ENCODE results near the gene EPAS1. TPM values are rescaled to one million over a fixed set of nuclear protein-coding genes. Genes with fewer than 3 reads are reported as not detected.

The EPAS1 gene
- total and polyA plus RNA-seq, 9 of the 15 experiments (the other 6 are each of a cell fraction or from before 2014, with no cell fraction given), result 0.25 to 11.2 (median 4.1) TPM

- no peak for TF ChIP-seq RBM34 (IDR thresholded peaks at IDR 0.05; ENCODE audit: borderline replicate concordance, insufficient read depth, low read length)
- TF ChIP-seq ZNF318 (IDR thresholded peaks at IDR 0.05; ENCODE audit: borderline replicate concordance in 1 of 2, low read depth in 1 of 2), result peak in 1 of 2 experiments; percentile 80; a peak in 2 of 4 replicates
- TF ChIP-seq VEZF1 (CRISPR knock-in tag; IDR thresholded peaks at IDR 0.05), result peak; percentile 49; the same call in 1 of the 2 replicates
- TF ChIP-seq GTF2E2 (tag; IDR thresholded peaks at IDR 0.05), result no peak
- no peak for TF ChIP-seq HNRNPLL (IDR thresholded peaks at IDR 0.05; ENCODE audit: low read depth, low read length, poor library complexity, severe bottlenecking)
- peak; percentile 75 for TF ChIP-seq ATF4 (CRISPR knock-in tag; IDR thresholded peaks at IDR 0.05)
- no peak for TF ChIP-seq RBM39 (optimal IDR thresholded peaks at IDR 0.05; ENCODE audit: low read depth, low read length)
- TF ChIP-seq KLF10 (CRISPR knock-in tag; IDR thresholded peaks at IDR 0.05), result no peak
- TF ChIP-seq USF2 (CRISPR knock-in tag; IDR thresholded peaks at IDR 0.05), result peak; percentile 90
- TF ChIP-seq GTF2B (IDR thresholded peaks at IDR 0.05; ENCODE audit: extremely low read depth, insufficient read length), result no peak
- peak; percentile 88 for TF ChIP-seq IRF9 (tag; IDR thresholded peaks at IDR 0.05)
- TF ChIP-seq TRIM24 (IDR thresholded peaks at IDR 0.05), result peak; percentile 91 to 95
Measured at GRCh38 chr2:46326231-46326980, 29.2 kb downstream of the EPAS1 start (continued).
